Esophagus squamous epithelium (tissue), 5 donors: ENCODE data around the gene MRC2. TPM values are rescaled to one million over a fixed set of nuclear protein-coding genes. Genes with fewer than 3 reads are reported as not detected.

Experiments
- DNase-seq: peaks from one replicate; lab custom pipeline; 2025; lab: John Stamatoyannopoulos, UW
- H3K27ac ChIP-seq, 4 donors: fragments of 200-600 bp; sonication (generic); one replicate each; pipeline ENCODE4 v1.5.1; 2016 to 2019; ENCODE audit warnings: mild to moderate bottlenecking in 1 of 4
- H3K27me3 ChIP-seq, 4 donors: fragments of 200-600 bp; sonication (generic); 1 replicate in 3 of 4; 2 replicates in 1 of 4; pipeline versions ENCODE4 v1.5.1 to v1.6.0; 2017 to 2021; ENCODE audit warnings: antibody characterized with exemption in 1 of 4
- H3K36me3 ChIP-seq, 3 donors: fragments of 200-600 bp; sonication (generic); one replicate each; pipeline ENCODE4 v1.5.1; 2016 to 2019
- H3K4me1 ChIP-seq, 3 donors: fragments of 200-600 bp; sonication (generic); one replicate each; pipeline ENCODE4 v1.5.1; 2017 to 2019
- H3K4me3 ChIP-seq, 4 donors: fragments of 200-600 bp; sonication (generic); 1 replicate in 3 of 4; 2 replicates in 1 of 4; pipeline ENCODE4 v1.5.1; 2016 to 2019; ENCODE audit warnings: mild to moderate bottlenecking in 2 of 4, moderate library complexity in 1 of 4
- H3K9me3 ChIP-seq, 3 donors: fragments of 200-600 bp; sonication (generic); one replicate each; pipeline ENCODE4 v1.5.1; 2016 to 2019
- POLR2A ChIP-seq, 4 donors: fragments of 450-650 bp; IDR thresholded peaks; one replicate each; pipeline ENCODE4 v1.6.1; 2017; ENCODE audit warnings: antibody characterized with exemption in 4 of 4, mild to moderate bottlenecking in 4 of 4, moderate library complexity in 3 of 4
- WGBS, 2 donors: methylation state at CpG; one replicate each; pipeline ENCODE4 v1.1.5; 2018; 5-methylcytosine and 5-hydroxymethylcytosine counted together
- intact Hi-C: fragments of 100-400 bp; cut with DNase I; formaldehyde crosslinking; loops from one replicate; pipeline ENCODE4 v1.15.0; 2022
- total RNA-seq, 4 donors: library from RNA; depleted of rRNA; stranded (reverse); fragments of >200 nt; gene quantifications; one replicate each; pipeline ENCODE4 v1.1.0, GENCODE V29; 2016
- TF ChIP-seq, protein P1 (sequence below), 6 experiments: fragments of 450-650 bp in 4 of 6; fragments of 200-600 bp in 2 of 6; sonication (generic) in 2 of 6; IDR thresholded peaks; one replicate each; pipeline ENCODE4 v1.5.1; 2016 to 2019; ENCODE audit warnings: antibody characterized with exemption in 6 of 6, mild to moderate bottlenecking in 4 of 6, moderate library complexity in 4 of 6
- donor health status: DM: yes; HTN: yes; CAD: no.

Gene MRC2
- total RNA-seq, 4 donors from 2014 or later, result 38.8 to 64.7 (median 61.6) TPM

DNA sequence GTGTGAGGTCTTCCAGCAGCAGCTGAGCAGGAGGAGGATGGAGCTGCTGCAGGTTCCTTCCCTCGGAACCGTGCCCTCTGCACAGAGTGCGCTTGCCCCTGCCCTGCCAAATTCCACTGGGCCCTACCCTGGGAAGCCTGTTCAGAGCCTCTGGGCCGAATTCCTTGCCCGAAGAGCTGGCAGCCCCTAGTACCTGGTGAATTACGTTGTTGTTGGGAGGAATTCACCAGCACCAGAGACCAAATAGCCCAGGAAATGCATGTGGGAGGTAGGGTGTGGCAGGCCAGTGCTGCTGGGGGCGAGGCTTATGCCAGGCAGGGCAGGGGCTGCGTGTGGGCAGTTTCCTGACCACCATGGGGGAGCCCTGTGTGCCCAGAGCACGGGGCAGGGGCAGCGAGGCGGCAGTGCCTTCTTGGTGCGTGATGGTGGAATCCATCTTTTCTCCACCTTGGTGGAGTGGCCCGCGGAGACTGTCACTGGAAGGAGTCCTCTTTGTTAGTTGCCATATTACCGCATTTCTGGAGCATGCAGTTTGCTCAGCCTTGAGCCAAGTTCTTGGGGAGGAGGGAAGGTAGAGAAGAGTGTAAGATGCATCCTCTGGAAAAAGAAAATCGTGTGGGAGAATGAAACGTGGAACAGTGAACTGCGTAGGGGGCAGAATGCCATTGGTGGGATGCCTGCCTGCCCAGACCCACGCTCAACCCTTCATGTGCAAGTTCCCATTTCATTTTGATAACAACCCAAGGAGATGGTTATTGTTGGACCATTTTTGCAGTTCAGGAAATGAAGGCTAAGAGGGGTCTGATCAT lies 2.3 kb downstream of the MRC2 start:
- intact Hi-C loops, result no loop called here
- Histone ChIP-seq H3K36me3 (no peaks in the 10 kb centered on the region), H3K27me3 (peaks cover 0 to 34% (median 0%) of the 10 kb centered on the region in 4 donors), H3K4me3 (peak overlapping the region; percentile 59 to 84 (median 66)), H3K9me3 (no peaks in the 10 kb centered on the region), H3K27ac (peak overlapping the region; percentile 86 to 94 (median 90)), H3K4me1 (peaks cover 35 to 85% (median 41%) of the 10 kb centered on the region in 3 donors)
- DNase-seq, result no peak
- 62 to 75% methylated on average over 8 to 13 of the region's 19 CpGs for WGBS, 2 donors
- no peak for TF ChIP-seq POLR2A (IDR thresholded peaks at IDR 0.05)
- TF ChIP-seq, protein P1, sequence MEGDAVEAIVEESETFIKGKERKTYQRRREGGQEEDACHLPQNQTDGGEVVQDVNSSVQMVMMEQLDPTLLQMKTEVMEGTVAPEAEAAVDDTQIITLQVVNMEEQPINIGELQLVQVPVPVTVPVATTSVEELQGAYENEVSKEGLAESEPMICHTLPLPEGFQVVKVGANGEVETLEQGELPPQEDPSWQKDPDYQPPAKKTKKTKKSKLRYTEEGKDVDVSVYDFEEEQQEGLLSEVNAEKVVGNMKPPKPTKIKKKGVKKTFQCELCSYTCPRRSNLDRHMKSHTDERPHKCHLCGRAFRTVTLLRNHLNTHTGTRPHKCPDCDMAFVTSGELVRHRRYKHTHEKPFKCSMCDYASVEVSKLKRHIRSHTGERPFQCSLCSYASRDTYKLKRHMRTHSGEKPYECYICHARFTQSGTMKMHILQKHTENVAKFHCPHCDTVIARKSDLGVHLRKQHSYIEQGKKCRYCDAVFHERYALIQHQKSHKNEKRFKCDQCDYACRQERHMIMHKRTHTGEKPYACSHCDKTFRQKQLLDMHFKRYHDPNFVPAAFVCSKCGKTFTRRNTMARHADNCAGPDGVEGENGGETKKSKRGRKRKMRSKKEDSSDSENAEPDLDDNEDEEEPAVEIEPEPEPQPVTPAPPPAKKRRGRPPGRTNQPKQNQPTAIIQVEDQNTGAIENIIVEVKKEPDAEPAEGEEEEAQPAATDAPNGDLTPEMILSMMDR (IDR thresholded peaks at IDR 0.05), result no peak

DNA sequence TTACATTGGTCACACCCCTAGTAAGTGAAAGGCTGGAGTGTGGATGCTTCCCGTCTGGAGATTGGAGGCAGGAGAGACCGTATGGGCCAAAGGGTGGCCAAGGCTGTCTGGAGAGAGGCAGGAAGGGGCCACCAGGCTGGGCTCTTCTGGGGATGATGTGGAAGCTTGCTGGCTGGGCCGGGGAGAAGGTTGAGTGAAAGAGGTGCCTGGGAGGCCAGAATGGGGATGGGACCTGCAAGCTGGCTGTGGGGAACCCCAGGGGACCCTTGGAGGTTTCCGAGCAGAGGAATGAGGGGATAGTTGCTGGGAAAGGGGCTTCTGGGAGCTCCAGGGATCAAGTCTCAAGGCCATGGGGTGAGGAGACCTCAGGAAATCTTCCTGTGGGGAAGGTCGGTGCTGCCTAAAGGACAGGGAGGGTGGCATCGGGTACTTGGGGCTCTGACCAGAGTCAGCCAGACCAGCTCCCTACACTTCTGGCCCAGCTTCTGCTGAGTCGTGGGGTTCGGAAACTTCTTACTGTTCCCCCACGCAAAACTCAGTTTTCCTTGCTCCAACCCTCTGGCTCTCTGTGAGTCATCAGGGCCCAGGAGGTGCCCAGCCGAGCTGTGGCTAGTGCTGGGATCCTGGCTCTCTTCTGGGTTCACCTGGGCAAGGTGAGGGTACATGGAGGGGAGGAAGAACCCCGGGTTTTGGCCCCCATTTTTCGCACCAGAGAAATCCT lies 3.1 kb downstream of the MRC2 start:
- H3K4me1 ChIP-seq, result peaks cover 35 to 86% (median 41%) of the 10 kb centered on the region in 3 donors
- DNase-seq, result no peak
- no peaks in the 10 kb centered on the region for H3K36me3 ChIP-seq
- peaks cover 0 to 34% (median 0%) of the 10 kb centered on the region in 4 donors for H3K27me3 ChIP-seq
- H3K4me3 ChIP-seq, result peak overlapping the region in 1 of 4 donors; percentile 8
- intact Hi-C loops, result no loop called here
- 62 to 69% methylated on average over 6 to 8 of the region's 12 CpGs for WGBS, 2 donors
- no peak for TF ChIP-seq POLR2A (IDR thresholded peaks at IDR 0.05)
- TF ChIP-seq, protein P1 (IDR thresholded peaks at IDR 0.05), result no peak
- H3K27ac ChIP-seq, result peak overlapping the region in 1 of 4 donors; percentile 88
- no peaks in the 10 kb centered on the region for H3K9me3 ChIP-seq

- intact Hi-C loops, result no loop called here
- peaks cover 0 to 34% (median 0%) of the 10 kb centered on the region in 4 donors for H3K27me3 ChIP-seq
- 84 to 88% methylated on average over 5 to 18 of the region's 23 CpGs for whole genome bisulfite sequencing, 2 donors
Measured at GRCh38 chr17:62631086-62631935, 3.8 kb downstream of the MRC2 start.

GRCh38 chr17:62631936-62632924 lies 4.8 kb downstream of the MRC2 start:
- H3K4me1 ChIP-seq, result peaks cover 26 to 70% (median 26%) of the 10 kb centered on the region in 3 donors
- no peak for DNase-seq
- WGBS, 2 donors, result 75 to 78% methylated on average over 14 to 16 of the region's 27 CpGs
- TF ChIP-seq POLR2A (IDR thresholded peaks at IDR 0.05), result no peak
- TF ChIP-seq, protein P1 (IDR thresholded peaks at IDR 0.05), result no peak
- H3K27me3 ChIP-seq, result peaks cover 0 to 30% (median 0%) of the 10 kb centered on the region in 4 donors
- H3K27ac ChIP-seq, result no peak overlapping the region
- no peaks in the 10 kb centered on the region for H3K9me3 ChIP-seq
- intact Hi-C loops, result no loop called here
- H3K4me3 ChIP-seq, result no peak overlapping the region
- peaks cover 0 to 4% (median 0%) of the 10 kb centered on the region in 3 donors for H3K36me3 ChIP-seq

More at GRCh38 chr17:62631086-62631935, 3.8 kb downstream of the MRC2 start:
- no peak for DNase-seq
- H3K4me1 ChIP-seq, result peaks cover 35 to 79% (median 35%) of the 10 kb centered on the region in 3 donors
- H3K27ac ChIP-seq, result no peak overlapping the region
- TF ChIP-seq, protein P1 (IDR thresholded peaks at IDR 0.05), result no peak
- TF ChIP-seq POLR2A (IDR thresholded peaks at IDR 0.05), result no peak
- H3K9me3 ChIP-seq, result no peaks in the 10 kb centered on the region
- no peak overlapping the region for H3K4me3 ChIP-seq
- no peaks in the 10 kb centered on the region for H3K36me3 ChIP-seq
